HL-60/S4 treated with retinoic acid at 250 ng/mL for 4 days and 3 days (cell line): ENCODE measurements around the gene MYH3.

Experiments
- in situ Hi-C: fragments of 300-500 bp; cut with MboI; formaldehyde crosslinking; loops from 2 replicates; pipeline ENCODE4 v1.7.0; 2022; ENCODE audit warnings: low sequenced_read_pairs

The MYH3 gene

GRCh38 chr17:10616502-10617119 lies 40.5 kb downstream of the MYH3 start:
- in situ Hi-C loops: loop anchor here (25.0 kb wide), 2 partner anchors 304 to 704 kb away; partner anchors contain the start of gene RCVRN

DNA sequence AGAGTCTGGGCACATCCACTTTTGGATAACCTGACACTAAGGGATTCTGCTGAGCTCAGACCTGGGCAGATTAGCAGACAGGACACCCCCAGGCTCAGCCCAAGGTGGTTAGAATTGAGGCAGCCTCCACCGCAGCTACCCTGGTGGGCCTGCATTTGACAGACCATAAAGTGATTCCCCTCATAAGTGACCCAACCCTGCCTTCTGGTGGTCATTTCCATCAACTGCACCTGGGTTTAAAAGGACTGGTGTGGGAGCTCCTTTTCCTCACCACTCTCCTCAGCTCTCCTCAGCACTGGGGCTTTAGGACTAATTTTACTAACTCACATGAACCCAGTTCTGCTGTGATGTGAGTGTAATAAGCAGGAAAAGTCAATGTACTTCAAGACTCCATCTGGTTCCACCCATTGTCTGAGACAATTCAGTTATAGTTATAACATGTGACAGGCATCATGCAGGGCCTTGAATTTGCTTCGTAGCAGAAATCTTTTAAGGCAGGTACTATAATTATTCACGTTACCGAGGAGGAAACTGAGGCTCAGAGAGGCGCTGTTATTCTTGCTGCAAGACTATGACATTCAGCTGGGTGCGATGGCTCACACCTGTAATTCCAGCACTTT lies 42.5 kb downstream of the MYH3 start:
- in situ Hi-C loops: loop anchor here (25.0 kb wide), 2 partner anchors 302 to 702 kb away; partner anchors contain the start of gene RCVRN

- in situ Hi-C loops: loop anchor here (25.0 kb wide), 2 partner anchors 302 to 702 kb away; partner anchors contain the start of gene RCVRN
These were observed 43.2 kb downstream of the MYH3 start for GRCh38 chr17:10613775-10614513.

GRCh38 chr17:10612957-10613744 lies 44.0 kb downstream of the MYH3 start:
- in situ Hi-C loops: loop anchor here (25.0 kb wide), 2 partner anchors 301 to 701 kb away; partner anchors contain the start of gene RCVRN

DNA sequence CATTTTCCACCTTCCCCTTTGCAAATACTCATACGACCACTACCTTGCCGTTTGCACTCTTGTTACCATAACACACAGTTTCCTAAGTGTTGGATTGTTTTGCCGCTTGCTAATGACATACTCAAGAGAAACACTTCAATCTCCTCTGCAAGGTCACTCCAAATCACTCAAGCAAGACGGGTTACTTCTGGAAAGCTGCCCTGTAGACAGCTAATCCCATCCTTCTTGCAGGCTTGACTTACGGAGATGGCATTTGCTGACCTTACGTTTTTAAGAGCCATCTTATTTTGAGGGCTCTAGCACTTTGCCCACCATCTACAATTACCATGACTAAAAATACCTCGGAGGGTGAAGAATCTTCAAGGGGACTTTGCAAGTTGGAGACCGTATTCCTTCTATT lies 46.2 kb downstream of the MYH3 start:
- in situ Hi-C loops: loop anchor here (25.0 kb wide), 2 partner anchors 299 to 699 kb away; partner anchors contain the start of gene RCVRN

GRCh38 chr17:10608244-10608643 lies 48.9 kb downstream of the MYH3 start:
- in situ Hi-C loops: loop anchor here (25.0 kb wide), 2 partner anchors 296 to 696 kb away; partner anchors contain the start of gene RCVRN

DNA sequence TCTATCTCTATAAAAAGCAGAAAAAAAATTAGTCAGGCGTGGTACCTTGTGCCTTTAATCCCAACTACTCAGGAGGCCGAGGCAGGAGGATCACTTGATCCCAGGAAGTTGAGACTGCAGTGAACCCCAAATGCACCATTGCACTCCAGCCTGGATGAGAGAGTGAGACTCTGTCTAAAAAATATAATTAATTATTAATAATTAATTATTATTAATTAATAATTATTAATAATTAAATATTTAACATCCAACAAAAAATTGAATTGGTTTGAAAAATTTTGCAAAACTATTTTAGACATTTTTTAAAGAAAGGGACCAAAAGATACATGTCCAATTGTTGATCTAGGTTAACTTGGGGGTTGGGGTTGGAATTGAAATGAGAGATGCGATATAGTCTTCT lies 51.0 kb downstream of the MYH3 start:
- in situ Hi-C loops: loop anchor here (25.0 kb wide), 2 partner anchors 294 to 694 kb away; partner anchors contain the start of gene RCVRN

DNA sequence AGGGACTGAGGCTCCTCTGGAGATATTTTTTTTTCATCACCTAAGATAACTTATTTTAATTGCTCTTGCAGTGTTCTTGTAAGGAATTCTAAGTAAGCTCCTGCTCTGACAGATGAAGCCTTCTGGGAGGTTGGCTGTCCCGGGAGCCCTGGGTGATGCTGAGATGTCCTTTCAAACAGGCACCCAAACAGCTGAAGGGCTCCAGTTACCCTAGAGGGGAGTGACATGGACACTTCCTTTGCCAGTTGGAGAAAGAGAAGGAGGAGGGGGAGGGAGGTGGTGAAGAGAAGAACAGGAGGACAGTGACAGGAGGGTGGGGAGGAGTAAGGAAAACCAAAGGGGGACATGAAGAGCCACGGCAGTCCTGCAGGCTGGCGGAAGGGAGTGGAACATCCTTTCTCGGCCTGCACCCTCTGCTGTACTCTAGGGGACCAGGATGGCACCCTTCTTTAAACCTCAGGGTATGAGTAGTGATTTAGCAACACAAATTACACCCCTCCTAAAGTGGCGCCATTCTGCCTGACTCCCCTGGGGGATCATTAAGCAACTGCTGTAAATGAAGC lies 51.8 kb downstream of the MYH3 start:
- in situ Hi-C loops: loop anchor here (25.0 kb wide), 2 partner anchors 293 to 693 kb away; partner anchors contain the start of gene RCVRN

- in situ Hi-C loops: loop anchor here (25.0 kb wide), 2 partner anchors 292 to 692 kb away; partner anchors contain the start of gene RCVRN
These were observed 52.6 kb downstream of the MYH3 start for GRCh38 chr17:10604521-10604920.

- in situ Hi-C loops: loop anchor here (25.0 kb wide), 2 partner anchors 292 to 692 kb away; partner anchors contain the start of gene RCVRN
These were observed 53.2 kb downstream of the MYH3 start for GRCh38 chr17:10603931-10604330.

GRCh38 chr17:10600571-10600970 lies 56.5 kb downstream of the MYH3 start:
- in situ Hi-C loops: loop anchor here (25.0 kb wide), 2 partner anchors 288 to 688 kb away; partner anchors contain the start of gene RCVRN

DNA sequence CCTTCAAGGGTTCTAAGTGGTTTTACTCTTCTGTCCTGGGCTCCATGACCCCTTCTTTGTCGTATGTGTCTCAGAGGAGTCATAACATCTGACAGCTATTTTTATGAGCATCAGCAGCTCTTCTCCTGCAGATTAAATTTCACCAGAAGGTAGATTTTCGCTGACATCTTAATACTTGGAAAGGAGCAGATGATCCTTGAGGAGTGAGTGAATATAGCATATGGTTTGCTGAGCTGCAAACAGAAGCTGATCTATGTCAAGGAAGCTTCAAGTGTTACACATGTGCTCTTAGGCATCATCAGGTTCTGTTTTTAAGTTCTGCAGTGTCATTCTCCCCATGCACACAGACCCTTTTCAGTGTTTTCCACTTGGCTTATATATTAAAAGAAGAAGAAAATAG lies 58.5 kb downstream of the MYH3 start:
- in situ Hi-C loops: no loop called here

GRCh38 chr17:10589553-10590145 lies 67.5 kb downstream of the MYH3 start:
- in situ Hi-C loops: no loop called here

GRCh38 chr17:10585529-10585928 lies 71.6 kb downstream of the MYH3 start:
- in situ Hi-C loops: no loop called here

- in situ Hi-C loops: no loop called here
These were observed 73.3 kb downstream of the MYH3 start for GRCh38 chr17:10583834-10584233.

- in situ Hi-C loops: no loop called here
These were observed 77.8 kb downstream of the MYH3 start for GRCh38 chr17:10579270-10579669.
